Fibroblast of lung (primary cell): ENCODE results near the gene LGALSL. TPM values are rescaled to one million over a fixed set of nuclear protein-coding genes. Genes with fewer than 3 reads are reported as not detected.

Experiments used
- DNase-seq, 2 donors: peaks; one replicate each; pipeline versions ENCODE4 v3.0.0 to v3.0.0-alpha.2; 2010; ENCODE audit warnings: low read depth in 2 of 2
- H2AFZ ChIP-seq: 2 replicates; pipeline ENCODE4 v1.5.1; 2012; ENCODE audit warnings: low read length, control low read depth, inconsistent platforms
- H3K27ac ChIP-seq: 2 replicates; pipeline ENCODE4 v1.5.1; 2011; ENCODE audit warnings: low read length, control low read depth; ENCODE audit not compliant: insufficient read depth
- H3K27me3 ChIP-seq: 2 replicates; pipeline ENCODE4 v1.5.1; 2011; ENCODE audit warnings: mild to moderate bottlenecking, low read length; ENCODE audit not compliant: control insufficient read depth, insufficient read depth
- H3K36me3 ChIP-seq: 2 replicates; pipeline ENCODE4 v1.5.1; 2011; ENCODE audit warnings: low read length; ENCODE audit not compliant: control insufficient read depth, insufficient read depth
- H3K4me1 ChIP-seq: 2 replicates; pipeline ENCODE4 v1.5.1; 2011; ENCODE audit warnings: low read length; ENCODE audit not compliant: control insufficient read depth, insufficient read depth; ENCODE audit errors: extremely low read depth
- H3K4me2 ChIP-seq: 2 replicates; pipeline ENCODE4 v1.5.1; 2011; ENCODE audit warnings: low read length, control low read depth; ENCODE audit not compliant: insufficient read depth; ENCODE audit errors: extremely low read depth
- H3K4me3 ChIP-seq, 4 experiments: fragments of 200-600 bp in 1 of 4; sonication (generic) in 1 of 4; replicated peaks in 1 of 4; 2 replicates each; pipeline ENCODE4 v1.5.1; 2011 to 2016; ENCODE audit warnings: low read length in 4 of 4, low read depth in 3 of 4, mild to moderate bottlenecking in 3 of 4, control low read depth in 2 of 4, inconsistent platforms in 1 of 4, mixed read lengths in 1 of 4; ENCODE audit not compliant: insufficient read depth in 1 of 4; ENCODE audit errors: control extremely low read depth in 1 of 4
- H3K79me2 ChIP-seq: 2 replicates; pipeline ENCODE4 v1.5.1; 2012; ENCODE audit warnings: mild to moderate bottlenecking, low read length, inconsistent platforms; ENCODE audit not compliant: control insufficient read depth, insufficient read depth
- H3K9ac ChIP-seq: 2 replicates; pipeline ENCODE4 v1.5.1; 2011; ENCODE audit warnings: mild to moderate bottlenecking, low read length, control low read depth; ENCODE audit not compliant: insufficient read depth
- H3K9me3 ChIP-seq: 2 replicates; pipeline ENCODE4 v1.5.1; 2012; ENCODE audit warnings: low read depth, low read length; ENCODE audit not compliant: control insufficient read depth, insufficient read depth
- H4K20me1 ChIP-seq: 2 replicates; pipeline ENCODE4 v1.5.1; 2011; ENCODE audit warnings: low read length; ENCODE audit not compliant: control insufficient read depth, insufficient read depth; ENCODE audit errors: extremely low read depth
- EZH2 ChIP-seq: IDR thresholded peaks from 2 replicates; pipeline ENCODE4 v1.5.1; 2012; ENCODE audit warnings: low read length, control low read depth, mild to moderate bottlenecking; ENCODE audit errors: missing control alignments
- polyA plus RNA-seq, 2 donors: library from polyadenylated mRNA; depleted of rRNA in 1 of 2; stranded (reverse) in 1 of 2; unstranded in 1 of 2; fragments of >200 nt; gene quantifications; 2 replicates each; pipeline ENCODE4 v1.2.1, GENCODE V29; 2011 to 2012; ENCODE audit warnings: missing spikeins in 1 of 2
- total RNA-seq: library from RNA; depleted of rRNA; stranded (reverse); fragments of >200 nt; gene quantifications from 2 replicates; pipeline ENCODE4 v1.2.1, GENCODE V29; 2014
- TF ChIP-seq, protein P1 (sequence below), 2 donors: IDR thresholded peaks in 1 of 2; conservative IDR thresholded peaks in 1 of 2; 1 replicate in 1 of 2; 2 replicates in 1 of 2; pipeline ENCODE4 v1.5.1; 2011 to 2012; ENCODE audit warnings: low read length in 2 of 2, control low read depth in 1 of 2, inconsistent platforms in 1 of 2, low read depth in 1 of 2, mild to moderate bottlenecking in 1 of 2

The LGALSL gene
- total and polyA plus RNA-seq, 2 donors (not counting 1 experiment from before 2014, with no cell fraction given) = 3.1 to 5.7 TPM

DNA sequence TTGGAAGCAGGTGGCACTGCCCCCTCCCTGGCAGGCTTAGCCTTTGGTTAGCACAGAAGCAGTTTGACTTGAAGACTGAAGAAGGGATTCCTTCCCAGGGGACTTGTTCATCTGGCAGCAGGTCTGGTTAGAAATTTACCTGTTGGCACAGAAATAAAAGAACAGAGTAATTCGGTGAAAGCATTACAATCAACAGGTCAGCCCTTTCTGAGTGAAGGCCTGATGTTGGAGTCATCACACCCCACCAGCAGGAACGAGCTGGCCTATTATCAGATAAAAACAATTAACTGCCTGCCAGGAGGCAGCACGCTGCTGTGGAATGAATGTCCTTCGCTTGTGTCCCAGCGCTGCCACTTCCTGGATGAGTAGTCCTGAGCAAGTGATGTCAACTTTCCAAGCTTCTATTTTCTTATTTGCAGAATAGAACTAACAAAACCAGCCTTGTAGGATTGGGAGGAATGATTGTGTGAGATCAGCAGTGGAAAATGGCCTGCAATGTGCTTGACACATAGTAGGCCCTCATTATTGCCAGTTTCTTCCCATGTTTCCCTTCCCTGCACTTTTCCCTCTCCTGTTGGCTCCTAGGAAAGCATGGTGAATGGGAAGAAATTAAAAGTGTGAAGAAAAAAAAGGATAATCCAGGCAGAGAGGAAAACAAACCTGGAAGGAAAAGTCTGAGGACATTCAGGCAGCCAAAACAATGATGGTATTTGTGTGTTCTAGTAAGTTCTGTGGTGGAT, 29.0 kb downstream of the LGALSL start:
- H3K4me3 ChIP-seq = no peak overlapping the region
- no peak overlapping the region for H3K9ac ChIP-seq
- H3K4me2 ChIP-seq = no peak overlapping the region
- peaks cover 10% of the 10 kb centered on the region for H3K27me3 ChIP-seq
- no peak overlapping the region for H2AFZ ChIP-seq
- H3K4me1 ChIP-seq = no peaks in the 10 kb centered on the region
- H3K27ac ChIP-seq = no peak overlapping the region
- DNase-seq = peak in 1 of 2 donors; percentile 43
- H3K36me3 ChIP-seq = no peaks in the 10 kb centered on the region
- TF ChIP-seq, protein P1, sequence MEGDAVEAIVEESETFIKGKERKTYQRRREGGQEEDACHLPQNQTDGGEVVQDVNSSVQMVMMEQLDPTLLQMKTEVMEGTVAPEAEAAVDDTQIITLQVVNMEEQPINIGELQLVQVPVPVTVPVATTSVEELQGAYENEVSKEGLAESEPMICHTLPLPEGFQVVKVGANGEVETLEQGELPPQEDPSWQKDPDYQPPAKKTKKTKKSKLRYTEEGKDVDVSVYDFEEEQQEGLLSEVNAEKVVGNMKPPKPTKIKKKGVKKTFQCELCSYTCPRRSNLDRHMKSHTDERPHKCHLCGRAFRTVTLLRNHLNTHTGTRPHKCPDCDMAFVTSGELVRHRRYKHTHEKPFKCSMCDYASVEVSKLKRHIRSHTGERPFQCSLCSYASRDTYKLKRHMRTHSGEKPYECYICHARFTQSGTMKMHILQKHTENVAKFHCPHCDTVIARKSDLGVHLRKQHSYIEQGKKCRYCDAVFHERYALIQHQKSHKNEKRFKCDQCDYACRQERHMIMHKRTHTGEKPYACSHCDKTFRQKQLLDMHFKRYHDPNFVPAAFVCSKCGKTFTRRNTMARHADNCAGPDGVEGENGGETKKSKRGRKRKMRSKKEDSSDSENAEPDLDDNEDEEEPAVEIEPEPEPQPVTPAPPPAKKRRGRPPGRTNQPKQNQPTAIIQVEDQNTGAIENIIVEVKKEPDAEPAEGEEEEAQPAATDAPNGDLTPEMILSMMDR (conservative IDR thresholded peaks at IDR 0.05 in 1 of 2, IDR thresholded peaks at IDR 0.05 in 1 of 2; ENCODE audit: low read depth in 1 of 2, low read length in 2 of 2) = no peak
- no peak for TF ChIP-seq EZH2
- H4K20me1 ChIP-seq = no peaks in the 10 kb centered on the region
- no peaks in the 10 kb centered on the region for H3K79me2 ChIP-seq
- no peaks in the 10 kb centered on the region for H3K9me3 ChIP-seq

DNA sequence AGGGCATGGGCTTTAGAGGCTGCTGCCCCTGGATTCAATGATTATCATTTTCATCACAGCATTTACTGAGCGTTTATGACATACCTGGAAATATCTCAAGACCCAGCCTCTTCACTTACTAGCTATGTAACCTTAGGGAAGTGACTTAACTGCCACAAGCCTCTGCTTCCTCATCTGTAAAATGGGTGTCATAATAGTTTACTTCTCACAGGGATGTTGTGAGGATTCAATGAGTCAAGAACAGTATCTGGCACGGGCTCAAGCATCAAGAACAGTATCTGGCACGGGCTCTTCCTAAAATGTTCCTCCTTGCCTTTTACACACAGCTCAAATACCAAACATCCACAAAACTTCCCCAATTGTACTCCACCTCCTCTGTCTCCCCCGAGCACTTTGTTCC, 31.4 kb downstream of the LGALSL start:
- Histone ChIP-seq H3K9me3 (no peaks in the 10 kb centered on the region), H3K9ac (no peak overlapping the region), H3K36me3 (no peaks in the 10 kb centered on the region), H3K4me2 (no peak overlapping the region), H4K20me1 (no peaks in the 10 kb centered on the region), H3K27me3 (peaks cover 9% of the 10 kb centered on the region), H3K4me1 (no peaks in the 10 kb centered on the region), H3K27ac (no peak overlapping the region), H3K4me3 (no peak overlapping the region), H2AFZ (no peak overlapping the region), H3K79me2 (no peaks in the 10 kb centered on the region)
- no peak for DNase-seq
- TF ChIP-seq, protein P1 (conservative IDR thresholded peaks at IDR 0.05 in 1 of 2, IDR thresholded peaks at IDR 0.05 in 1 of 2; ENCODE audit: low read depth in 1 of 2, low read length in 2 of 2) = no peak
- TF ChIP-seq EZH2 = no peak

DNA sequence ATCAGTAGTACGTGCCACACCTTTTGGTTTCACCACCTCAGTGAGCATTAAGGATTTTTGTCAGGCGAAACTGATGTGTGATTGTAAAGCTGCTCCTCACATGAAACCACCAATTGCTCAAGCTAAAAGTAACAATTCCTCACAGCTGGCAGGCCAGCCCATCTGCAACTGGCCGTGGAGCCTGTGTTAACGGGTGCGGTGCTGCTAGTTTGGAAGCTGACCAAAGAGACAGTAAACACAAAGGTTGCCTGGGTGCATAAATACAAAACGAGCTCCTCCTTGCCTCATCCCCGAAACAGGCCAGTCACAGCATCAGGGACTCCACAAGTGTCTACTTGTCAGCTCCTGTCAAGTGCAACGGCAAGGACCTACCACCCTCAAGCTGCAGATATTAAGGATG, 32.0 kb downstream of the LGALSL start:
- Histone ChIP-seq H3K4me2 (no peak overlapping the region), H2AFZ (no peak overlapping the region), H3K27ac (no peak overlapping the region), H3K36me3 (no peaks in the 10 kb centered on the region), H3K79me2 (no peaks in the 10 kb centered on the region), H3K9ac (no peak overlapping the region), H3K27me3 (peaks cover 9% of the 10 kb centered on the region), H4K20me1 (no peaks in the 10 kb centered on the region), H3K9me3 (no peaks in the 10 kb centered on the region), H3K4me3 (no peak overlapping the region), H3K4me1 (no peaks in the 10 kb centered on the region)
- DNase-seq = peak in 1 of 2 donors; percentile 56
- TF ChIP-seq, protein P1 (conservative IDR thresholded peaks at IDR 0.05 in 1 of 2, IDR thresholded peaks at IDR 0.05 in 1 of 2; ENCODE audit: low read depth in 1 of 2, low read length in 2 of 2) = no peak
- no peak for TF ChIP-seq EZH2
